ENCODE data around the gene PGAP6.

- TF ChIP-seq ELF4 (IDR thresholded peaks at IDR 0.05), result no peak
- no peak for TF ChIP-seq FOXK2 (IDR thresholded peaks at IDR 0.05)
- TF ChIP-seq TARDBP (IDR thresholded peaks at IDR 0.05), result no peak
- TF ChIP-seq LEF1 (IDR thresholded peaks at IDR 0.05; ENCODE audit: borderline replicate concordance), result no peak
- no peak for TF ChIP-seq HDGF (IDR thresholded peaks at IDR 0.05; ENCODE audit: borderline replicate concordance)
- no peak for TF ChIP-seq PKNOX1 (IDR thresholded peaks at IDR 0.05)
- TF ChIP-seq BHLHE40 (IDR thresholded peaks at IDR 0.05; ENCODE audit: borderline replicate concordance), result no peak
- no peak for TF ChIP-seq SP1 (IDR thresholded peaks at IDR 0.05)
- TF ChIP-seq FOXM1 (IDR thresholded peaks at IDR 0.05; ENCODE audit: borderline replicate concordance), result no peak
Observed at GRCh38 chr16:359871-360697, 21.7 kb downstream of the PGAP6 start.
